ENCODE results near the gene MGRN1. TPM values are rescaled to one million over a fixed set of nuclear protein-coding genes. Genes with fewer than 3 reads are reported as not detected.

The MGRN1 gene
- total RNA-seq, 4 donors from 2014 or later = 49.1 to 127 (median 79.5) TPM

- Histone ChIP-seq H3K9me3 (no peaks in the 10 kb centered on the region), H3K4me1 (peaks cover 0 to 26% (median 18%) of the 10 kb centered on the region in 4 donors), H3K27me3 (no peaks in the 10 kb centered on the region), H3K27ac (peak overlapping the region; percentile 85 to 89 (median 86)), H3K4me3 (no peak overlapping the region), H3K36me3 (peaks cover 0 to 6% (median under 1%) of the 10 kb centered on the region in 4 donors)
- TF ChIP-seq POLR2A (IDR thresholded peaks at IDR 0.05) (no peak), EP300 (IDR thresholded peaks at IDR 0.05; ENCODE audit: low read depth) (no peak), POLR2AphosphoS5 (IDR thresholded peaks at IDR 0.05) (no peak)
- TF ChIP-seq, protein P1, sequence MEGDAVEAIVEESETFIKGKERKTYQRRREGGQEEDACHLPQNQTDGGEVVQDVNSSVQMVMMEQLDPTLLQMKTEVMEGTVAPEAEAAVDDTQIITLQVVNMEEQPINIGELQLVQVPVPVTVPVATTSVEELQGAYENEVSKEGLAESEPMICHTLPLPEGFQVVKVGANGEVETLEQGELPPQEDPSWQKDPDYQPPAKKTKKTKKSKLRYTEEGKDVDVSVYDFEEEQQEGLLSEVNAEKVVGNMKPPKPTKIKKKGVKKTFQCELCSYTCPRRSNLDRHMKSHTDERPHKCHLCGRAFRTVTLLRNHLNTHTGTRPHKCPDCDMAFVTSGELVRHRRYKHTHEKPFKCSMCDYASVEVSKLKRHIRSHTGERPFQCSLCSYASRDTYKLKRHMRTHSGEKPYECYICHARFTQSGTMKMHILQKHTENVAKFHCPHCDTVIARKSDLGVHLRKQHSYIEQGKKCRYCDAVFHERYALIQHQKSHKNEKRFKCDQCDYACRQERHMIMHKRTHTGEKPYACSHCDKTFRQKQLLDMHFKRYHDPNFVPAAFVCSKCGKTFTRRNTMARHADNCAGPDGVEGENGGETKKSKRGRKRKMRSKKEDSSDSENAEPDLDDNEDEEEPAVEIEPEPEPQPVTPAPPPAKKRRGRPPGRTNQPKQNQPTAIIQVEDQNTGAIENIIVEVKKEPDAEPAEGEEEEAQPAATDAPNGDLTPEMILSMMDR (IDR thresholded peaks at IDR 0.05) = no peak
- intact Hi-C loops (cut with DNase I; ENCODE audit: low total_unique reads) = no loop called here
- in situ Hi-C loops (cut with MboI; ENCODE audit: low pct_ligation_motif_present in 1 of 4, low pct_unique_long_range_greater_than_20kb in 1 of 4, low sequenced_read_pairs in 3 of 4) = no loop called here
- no peak for DNase-seq
- WGBS, 2 donors (ENCODE audit: low coverage in 1 of 2) = 84 to 86% methylated on average over 5 to 6 of the region's 6 CpGs
Observed at GRCh38 chr16:4678596-4678995, 54.0 kb downstream of the MGRN1 start.

- H3K9me3 ChIP-seq = no peaks in the 10 kb centered on the region
- H3K4me3 ChIP-seq = peak overlapping the region in 3 of 4 donors; percentile 3 to 45 (median 29)
- intact Hi-C loops (cut with DNase I; ENCODE audit: low total_unique reads) = no loop called here
- peaks cover 0 to 13% (median 4%) of the 10 kb centered on the region in 4 donors for H3K36me3 ChIP-seq
- in situ Hi-C loops (cut with MboI; ENCODE audit: low pct_ligation_motif_present in 1 of 4, low pct_unique_long_range_greater_than_20kb in 1 of 4, low sequenced_read_pairs in 3 of 4) = no loop called here
- peaks cover 0 to 26% (median 18%) of the 10 kb centered on the region in 4 donors for H3K4me1 ChIP-seq
- H3K27me3 ChIP-seq = no peaks in the 10 kb centered on the region
- TF ChIP-seq, protein P1 (IDR thresholded peaks at IDR 0.05) = no peak
- TF ChIP-seq POLR2AphosphoS5 (IDR thresholded peaks at IDR 0.05) (no peak), EP300 (IDR thresholded peaks at IDR 0.05; ENCODE audit: low read depth) (no peak), POLR2A (IDR thresholded peaks at IDR 0.05) (no peak)
- H3K27ac ChIP-seq = peak overlapping the region; percentile 85 to 89 (median 86)
- DNase-seq = peak; percentile 67
- 58% methylated on average over 14 of the region's 20 CpGs; no CpG with 5 or more reads in 1 of the 2 donors for WGBS, 2 donors (ENCODE audit: low coverage in 1 of 2)
Observed at GRCh38 chr16:4679156-4679849, 54.7 kb downstream of the MGRN1 start.

GRCh38 chr16:4679850-4680636 lies 55.4 kb downstream of the MGRN1 start:
- H3K4me3 ChIP-seq = peak overlapping the region in 3 of 4 donors; percentile 3 to 45 (median 29)

More at GRCh38 chr16:4679850-4680636, 55.4 kb downstream of the MGRN1 start:
- Histone ChIP-seq H3K36me3 (peaks cover 0 to 20% (median 5%) of the 10 kb centered on the region in 4 donors), H3K27me3 (no peaks in the 10 kb centered on the region), H3K4me1 (peaks cover 0 to 26% (median 18%) of the 10 kb centered on the region in 4 donors), H3K9me3 (no peaks in the 10 kb centered on the region), H3K27ac (peak overlapping the region; percentile 85 to 89 (median 86))
- TF ChIP-seq POLR2AphosphoS5 (IDR thresholded peaks at IDR 0.05) (peak in 1 of 3 donors; percentile 24), POLR2A (IDR thresholded peaks at IDR 0.05) (peak; percentile 41), EP300 (IDR thresholded peaks at IDR 0.05; ENCODE audit: low read depth) (no peak)
- TF ChIP-seq, protein P1 (IDR thresholded peaks at IDR 0.05) = no peak
- intact Hi-C loops (cut with DNase I; ENCODE audit: low total_unique reads) = no loop called here
- in situ Hi-C loops (cut with MboI; ENCODE audit: low pct_ligation_motif_present in 1 of 4, low pct_unique_long_range_greater_than_20kb in 1 of 4, low sequenced_read_pairs in 3 of 4) = no loop called here
- 59% methylated on average over 46 of the region's 47 CpGs; no CpG with 5 or more reads in 1 of the 2 donors for WGBS, 2 donors (ENCODE audit: low coverage in 1 of 2)
- peak; percentile 73 for DNase-seq
